Medulla oblongata (tissue), 1 donor: ENCODE data around the gene PPP1R3D.

Experiments used
- DNase-seq: peaks from one replicate; pipeline ENCODE4 v3.0.0-alpha.2; 2015; ENCODE audit errors: extremely low spot score

The PPP1R3D gene

GRCh38 chr20:59948828-59949720 lies 9.0 kb upstream of the PPP1R3D start:
- DNase-seq: peak; percentile 81

- no peak for DNase-seq
These were observed 8.1 kb upstream of the PPP1R3D start for GRCh38 chr20:59948212-59948611.

- DNase-seq: no peak
These were observed 7.3 kb upstream of the PPP1R3D start for GRCh38 chr20:59947376-59947775.

GRCh38 chr20:59945731-59946130 lies 5.6 kb upstream of the PPP1R3D start:
- no peak for DNase-seq

GRCh38 chr20:59945175-59945574 lies 5.1 kb upstream of the PPP1R3D start:
- DNase-seq: no peak

GRCh38 chr20:59944726-59945125 lies 4.6 kb upstream of the PPP1R3D start:
- no peak for DNase-seq

- no peak for DNase-seq
These were observed 2.1 kb upstream of the PPP1R3D start for GRCh38 chr20:59942245-59942644.

GRCh38 chr20:59940956-59941294 lies 820 bp upstream of the PPP1R3D start:
- no peak for DNase-seq

- no peak for DNase-seq
These were observed 301 bp downstream of the PPP1R3D start for GRCh38 chr20:59939879-59940128.

- DNase-seq: no peak
These were observed 840 bp downstream of the PPP1R3D start for GRCh38 chr20:59939052-59939878.

GRCh38 chr20:59938696-59939051 lies 1.4 kb downstream of the PPP1R3D start:
- peak; percentile 30 for DNase-seq

- no peak for DNase-seq
These were observed 1.9 kb downstream of the PPP1R3D start for GRCh38 chr20:59938221-59938620.

GRCh38 chr20:59937150-59937549 lies 3.0 kb downstream of the PPP1R3D start:
- DNase-seq: peak; percentile 27

- DNase-seq: no peak
These were observed 3.7 kb downstream of the PPP1R3D start for GRCh38 chr20:59936409-59936808.

GRCh38 chr20:59935457-59936185 lies 4.5 kb downstream of the PPP1R3D start:
- DNase-seq: no peak

- peak; percentile 89 for DNase-seq
These were observed 6.1 kb downstream of the PPP1R3D start for GRCh38 chr20:59933849-59934585.

- no peak for DNase-seq
These were observed 6.7 kb downstream of the PPP1R3D start, which contains the start of gene SYCP2 for GRCh38 chr20:59933296-59933848. SYCP2 (minus strand) TSS chr20:59933637; CDS start chr20:59922413, 11,224 bp downstream.

- no peak for DNase-seq
These were observed 7.3 kb downstream of the PPP1R3D start for GRCh38 chr20:59932616-59933295.

- DNase-seq: no peak
These were observed 8.4 kb downstream of the PPP1R3D start for GRCh38 chr20:59931511-59932312.

- DNase-seq: no peak
These were observed 14.2 kb downstream of the PPP1R3D start for GRCh38 chr20:59925899-59926298.
